ENCODE measurements around the gene THRA. TPM values are rescaled to one million over a fixed set of nuclear protein-coding genes. Genes with fewer than 3 reads are reported as not detected.
A peak's percentile ranks its signal among the peaks of the same experiment; 100 is the strongest.

The THRA gene
- total and polyA plus RNA-seq, 2 of the 8 experiments (the other 6 are each of a cell fraction or from before 2014, with no cell fraction given): 6.4 to 10.2 TPM

DNA sequence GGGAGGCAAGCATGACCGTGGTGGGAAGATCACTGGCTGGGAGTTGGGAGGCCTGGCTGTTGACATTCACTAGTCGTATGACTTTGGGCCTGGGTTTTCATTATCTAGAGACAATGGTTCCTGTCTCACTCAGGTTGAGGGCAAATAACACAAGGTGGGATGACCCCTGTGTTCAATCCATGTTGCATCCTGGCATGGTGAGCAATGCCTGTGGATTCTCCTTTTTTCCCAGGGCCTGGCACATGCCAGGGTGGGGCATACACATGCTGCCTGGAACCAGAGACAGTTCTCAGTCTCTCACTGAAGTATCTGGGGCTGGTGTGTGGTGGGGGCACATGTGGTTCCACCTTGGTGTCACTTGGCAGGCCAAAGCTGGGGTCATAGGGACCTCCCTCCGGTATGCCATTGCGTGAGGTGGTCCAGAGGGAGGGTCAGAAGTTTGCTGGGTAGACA, 5.4 kb downstream of the THRA start:
- Histone ChIP-seq H4K8ac (ENCODE audit: extremely low read depth, insufficient read depth, low read length) (no peak overlapping the region), H3K4me1 (replicated peaks in 1 of 4; ENCODE audit: control insufficient read depth in 3 of 4, insufficient read depth in 4 of 4, low read length in 3 of 4) (peaks cover 33 to 69% (median 54%) of the 10 kb centered on the region in 4 experiments), H3K18ac (ENCODE audit: extremely low read depth, low read length) (peak overlapping the region; percentile 55; the same call in 1 of the 2 replicates), H2BK20ac (ENCODE audit: low read length) (peak overlapping the region; percentile 55; the same call in 1 of the 2 replicates), H3K14ac (ENCODE audit: insufficient read length) (no peak overlapping the region), H2AFZ (ENCODE audit: low read length) (no peak overlapping the region), H2BK120ac (replicated peaks; ENCODE audit: low read depth, low read length) (peak overlapping the region; percentile 35), H3K56ac (replicated peaks; ENCODE audit: insufficient read length, low read depth, low read length) (no peak overlapping the region), H2BK15ac (ENCODE audit: low read length) (peak overlapping the region; percentile 88), H4K5ac (ENCODE audit: insufficient read length, low read depth, low read length) (no peak overlapping the region), H3K79me1 (ENCODE audit: low read depth, low read length) (peaks cover 10% of the 10 kb centered on the region; the same call in 1 of the 2 replicates), H3K4ac (replicated peaks; ENCODE audit: insufficient read length, low read depth, low read length) (peak overlapping the region; percentile 36), H2AK5ac (ENCODE audit: low read depth, low read length) (peak overlapping the region; percentile 83; the same call in 1 of the 2 replicates), H4K91ac (replicated peaks; ENCODE audit: insufficient read length, low read length) (peak overlapping the region; percentile 14), H2BK5ac (ENCODE audit: low read depth, low read length) (peak overlapping the region; percentile 73; the same call in 1 of the 2 replicates), H3K9ac (replicated peaks in 1 of 4; ENCODE audit: extremely low read depth in 1 of 4, low read depth in 3 of 4, low read length in 3 of 4) (no peak overlapping the region), H3K79me2 (ENCODE audit: control insufficient read depth in 1 of 2, insufficient read depth in 2 of 2, low read length in 2 of 2) (no peaks in the 10 kb centered on the region), H3K23me2 (ENCODE audit: low read depth, low read length) (peaks cover 8% of the 10 kb centered on the region), H3K27ac (ENCODE audit: low read depth, low read length) (no peak overlapping the region), H4K20me1 (replicated peaks in 1 of 2; ENCODE audit: control insufficient read depth in 1 of 2, insufficient read depth in 2 of 2, low read length in 2 of 2) (peaks cover 0 to 9% of the 10 kb centered on the region in 2 experiments), H3K36me3 (ENCODE audit: control insufficient read depth in 2 of 4, insufficient read depth in 4 of 4, low read length in 3 of 4) (no peaks in the 10 kb centered on the region), H3K4me2 (ENCODE audit: insufficient read depth in 1 of 2, low read depth in 2 of 2, low read length in 2 of 2) (peak overlapping the region in 1 of 2 experiments; percentile 75; a peak in 2 of 4 replicates), H3K9me3 (ENCODE audit: insufficient read depth in 2 of 2, low read depth in 1 of 2, low read length in 1 of 2) (no peaks in the 10 kb centered on the region), H3K4me3 (ENCODE audit: extremely low read depth in 1 of 4, insufficient read depth in 2 of 4, low read depth in 3 of 4, low read length in 4 of 4) (no peak overlapping the region), H3K23ac (ENCODE audit: insufficient read length) (no peak overlapping the region), H3K27me3 (replicated peaks in 1 of 4; ENCODE audit: control insufficient read depth in 3 of 4, extremely low read depth in 1 of 4, insufficient read depth in 3 of 4, low read length in 3 of 4) (peaks cover 0 to 10% (median 7%) of the 10 kb centered on the region in 4 experiments; a peak in 6 of 7 replicates), H2BK12ac (ENCODE audit: low read depth, low read length) (peak overlapping the region; percentile 96; the same call in 1 of the 2 replicates)
- WGBS, 2 experiments (ENCODE audit: extremely low coverage in 1 of 2, insufficient coverage in 1 of 2, insufficient read length in 1 of 2, insufficient replicate concordance in 2 of 2, low coverage in 1 of 2, low lambda C conversion rate in 2 of 2, missing lambda C conversion rate in 1 of 2): 89% methylated on average over 4 of the region's 4 CpGs; no CpG with 5 or more reads in 1 of the 2 experiments
- FAIRE-seq: no peak
- ChIA-PET POLR2A (ENCODE audit: partially characterized antibody) (interaction anchor here (0.8 to 5.8 kb wide), 4 partner anchors 14 to 31 kb away, joined by 4 to 34 read pairs (median 8); partner anchors contain the start of gene MED24), CTCF (ENCODE audit: partially characterized antibody) (interaction anchor here (1.1 to 38.4 kb wide), 6 partner anchors 8 to 54 kb away, joined by 3 to 876 read pairs (median 264); partner anchors contain the start of genes MED24 and THRA)
- no peak for DNase-seq (ENCODE audit: low read depth in 1 of 2, low spot score in 2 of 2)
- TF ChIP-seq JUN (IDR thresholded peaks at IDR 0.05; ENCODE audit: low read depth, low read length): no peak
- TF ChIP-seq RBBP5 (IDR thresholded peaks at IDR 0.05; ENCODE audit: borderline replicate concordance, low read depth, low read length): no peak
- TF ChIP-seq FOSL1 (IDR thresholded peaks at IDR 0.05; ENCODE audit: insufficient read depth, low read depth, low read length): no peak
- TF ChIP-seq NANOG (IDR thresholded peaks at IDR 0.05; ENCODE audit: insufficient read depth, low read depth, low read length, poor library complexity, severe bottlenecking): no peak
- TF ChIP-seq TEAD4 (IDR thresholded peaks at IDR 0.05; ENCODE audit: low read depth, low read length): no peak
- TF ChIP-seq CEBPB (IDR thresholded peaks at IDR 0.05; ENCODE audit: low read depth, low read length): no peak
- TF ChIP-seq PHF8 (conservative IDR thresholded peaks at IDR 0.05; ENCODE audit: low read depth, low read length): no peak
- no peak for TF ChIP-seq HDAC6 (IDR thresholded peaks at IDR 0.05; ENCODE audit: low read depth, low read length)
- no peak for TF ChIP-seq TAF1 (IDR thresholded peaks at IDR 0.05; ENCODE audit: low read depth, low read length)
- TF ChIP-seq TBP (IDR thresholded peaks at IDR 0.05; ENCODE audit: low read depth, low read length): no peak
- no peak for TF ChIP-seq CBX8 (IDR thresholded peaks at IDR 0.05; ENCODE audit: borderline replicate concordance, low read depth, low read length)
- no peak for TF ChIP-seq TAF7 (optimal IDR thresholded peaks at IDR 0.05; ENCODE audit: borderline replicate concordance, low read depth, low read length)
- no peak for TF ChIP-seq POLR2AphosphoS5 (IDR thresholded peaks at IDR 0.05; ENCODE audit: low read depth, low read length)
- no peak for TF ChIP-seq NRF1 (IDR thresholded peaks at IDR 0.05; ENCODE audit: low read depth, low read length)

Data from H1 (cell line).